ENCODE data around the gene POLA1.

POLA1 gene

GRCh38 chrX:24741330-24741729 lies 47.6 kb downstream of the POLA1 start:
- no peak for TF ChIP-seq CTCF (IDR thresholded peaks at IDR 0.05; ENCODE audit: extremely low read depth, missing control alignments)
- DNase-seq (ENCODE audit: low spot score): no peak

GRCh38 chrX:24748196-24748595 lies 54.5 kb downstream of the POLA1 start:
- no peak for TF ChIP-seq CTCF (IDR thresholded peaks at IDR 0.05; ENCODE audit: extremely low read depth, missing control alignments)
- no peak for DNase-seq (ENCODE audit: low spot score)

GRCh38 chrX:24759786-24760185 lies 66.1 kb downstream of the POLA1 start:
- no peak for DNase-seq (ENCODE audit: low spot score)
- TF ChIP-seq CTCF (IDR thresholded peaks at IDR 0.05; ENCODE audit: extremely low read depth, missing control alignments): no peak

- no peak for DNase-seq (ENCODE audit: low spot score)
- TF ChIP-seq CTCF (IDR thresholded peaks at IDR 0.05; ENCODE audit: extremely low read depth, missing control alignments): no peak
Observed at GRCh38 chrX:24760363-24761000, 66.8 kb downstream of the POLA1 start.

- TF ChIP-seq CTCF (IDR thresholded peaks at IDR 0.05; ENCODE audit: extremely low read depth, missing control alignments): no peak
- no peak for DNase-seq (ENCODE audit: low spot score)
Observed at GRCh38 chrX:24761306-24761705, 67.6 kb downstream of the POLA1 start.

GRCh38 chrX:24763989-24764388 lies 70.3 kb downstream of the POLA1 start:
- no peak for DNase-seq (ENCODE audit: low spot score)
- no peak for TF ChIP-seq CTCF (IDR thresholded peaks at IDR 0.05; ENCODE audit: extremely low read depth, missing control alignments)

- DNase-seq (ENCODE audit: low spot score): no peak
- TF ChIP-seq CTCF (IDR thresholded peaks at IDR 0.05; ENCODE audit: extremely low read depth, missing control alignments): no peak
Observed at GRCh38 chrX:24767557-24767956, 73.8 kb downstream of the POLA1 start.

Measured in GM20000 (cell line).